Frontal cortex (tissue), 4 donors: ENCODE measurements around the gene RAD9B. TPM values are rescaled to one million over a fixed set of nuclear protein-coding genes. Genes with fewer than 3 reads are reported as not detected.

Experiments
- DNase-seq, 2 donors: peaks; one replicate each; pipeline ENCODE4 v3.0.0; 2012; ENCODE audit warnings: low spot score in 2 of 2
- FAIRE-seq: peaks from 2 replicates; lab custom pipeline; 2012; peaks lifted over from hg19 to GRCh38; lab: Jason Lieb, UNC
- small RNA-seq: library from RNA; depleted of rRNA; stranded (forward); fragments of <200 nt; gene quantifications from one replicate; pipeline ENCODE3, GENCODE V24; 2014
- total RNA-seq: library from RNA; depleted of rRNA; stranded (reverse); fragments of >200 nt; gene quantifications from one replicate; pipeline ENCODE4 v1.2.3, GENCODE V29; 2014
- donor health status: control.
- donor health status: control.
- donor health status: control.

RAD9B gene
- total RNA-seq, 1 donor from 2014 or later, result 1.2 TPM

DNA sequence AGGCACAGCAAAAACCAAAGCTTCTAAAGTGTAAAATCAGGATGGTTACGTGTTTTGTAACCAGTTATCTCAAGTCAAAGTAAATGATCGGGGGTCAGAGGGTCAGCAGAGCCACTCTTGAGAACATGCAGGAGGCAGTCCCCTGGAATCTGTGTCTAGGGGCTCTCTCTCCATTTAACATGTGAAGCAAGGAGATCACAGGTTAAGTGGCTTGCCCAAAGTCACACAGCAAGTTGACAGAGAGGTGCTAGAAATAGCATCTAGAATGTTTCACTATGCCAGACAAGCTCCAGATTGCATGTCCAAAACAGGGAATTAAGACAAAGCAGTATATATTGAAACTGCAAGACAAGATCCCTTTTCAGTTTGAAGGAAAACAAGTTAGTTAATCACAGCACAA lies 47.6 kb downstream of the RAD9B start:
- DNase-seq (no peak), FAIRE-seq (no peak)

- FAIRE-seq (no peak), DNase-seq (no peak)
These were observed 48.9 kb downstream of the RAD9B start for GRCh38 chr12:110550981-110551380.

Small RNAs within 50 kb of the gene (small RNA-seq; reads per million reads assigned to genes)
- gene RF00278, result not detected

Other genes starting within 250 kb of the RAD9B start
- 149 TPM for gene ATP2A2, start 221.1 kb upstream of the RAD9B start, total RNA-seq
- 44.0 TPM for gene ANAPC7, start 98.6 kb upstream of the RAD9B start, total RNA-seq
- 121 TPM for gene ARPC3, start 52.0 kb upstream of the RAD9B start, total RNA-seq
- 21.6 TPM for gene GPN3, start 34.1 kb upstream of the RAD9B start, total RNA-seq
- gene FAM216A, start 33.5 kb upstream of the RAD9B start, total RNA-seq, result 39.1 TPM
- 106 TPM for gene VPS29, start 220 bp upstream of the RAD9B start, total RNA-seq
- gene PPTC7, start 81.0 kb downstream of the RAD9B start, total RNA-seq, result 8.2 TPM
- 35.9 TPM for gene TCTN1, start 111.8 kb downstream of the RAD9B start, total RNA-seq
- gene HVCN1, start 186.8 kb downstream of the RAD9B start, total RNA-seq, result 7.3 TPM
- 140 TPM for gene PPP1CC, start 240.6 kb downstream of the RAD9B start, total RNA-seq